Prostate gland (tissue), 2 donors: Measurements from ENCODE around the gene METTL2A.
"Not testable (repeated sequence)": the region's sequence is repeated elsewhere in the genome, so short reads cannot be mapped to it uniquely, and the experiment has no call there.

Source experiments
- CTCF ChIP-seq, 4 experiments: fragments of 200-600 bp in 2 of 4; fragments of 450-650 bp in 2 of 4; sonication (generic) in 2 of 4; IDR thresholded peaks; 1 replicate in 3 of 4; 2 replicates in 1 of 4; pipeline ENCODE4 v1.5.1; 2016 to 2019; ENCODE audit warnings: antibody characterized with exemption in 4 of 4, mild to moderate bottlenecking in 2 of 4, moderate library complexity in 2 of 4
- POLR2A ChIP-seq: fragments of 450-650 bp; IDR thresholded peaks from one replicate; pipeline ENCODE4 v1.6.1; 2016; ENCODE audit warnings: antibody characterized with exemption, mild to moderate bottlenecking
- POLR2AphosphoS5 ChIP-seq: sonication (generic); formaldehyde crosslinking; IDR thresholded peaks from one replicate; pipeline ENCODE4 v1.6.1; 2017; ENCODE audit warnings: antibody characterized with exemption

- not testable (repeated sequence) for TF ChIP-seq POLR2A; CTCF (IDR thresholded peaks at IDR 0.05); POLR2AphosphoS5
These were observed 30.4 kb downstream of the METTL2A start for GRCh38 chr17:62454111-62454510.
